ENCODE results near the gene CSF1. TPM values are rescaled to one million over a fixed set of nuclear protein-coding genes. Genes with fewer than 3 reads are reported as not detected.
"Not testable (repeated sequence)": the region's sequence is repeated elsewhere in the genome, so short reads cannot be mapped to it uniquely, and the experiment has no call there.

The CSF1 gene
- total and polyA plus RNA-seq, 9 donors = 13.1 to 57.6 (median 44.3) TPM

DNA sequence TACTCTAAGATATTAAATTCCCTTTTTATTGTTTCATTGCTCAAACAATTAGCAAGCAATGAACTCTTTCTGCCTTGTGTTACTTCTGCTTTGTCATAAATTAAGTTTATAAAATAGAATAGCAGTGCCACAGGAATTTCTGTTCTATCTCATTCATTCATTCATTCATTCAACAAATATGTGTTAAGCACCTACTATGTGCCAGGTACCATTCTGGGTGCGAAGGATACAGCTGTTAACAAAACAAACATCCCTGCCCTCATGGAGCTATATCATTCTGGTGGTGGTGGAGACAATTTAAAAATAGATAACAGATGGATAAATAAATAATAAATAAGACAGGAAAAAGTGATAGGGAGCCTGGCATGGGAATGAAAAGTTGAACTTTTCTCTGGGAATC is 39.4 kb downstream of the CSF1 start:
- TF ChIP-seq CTCF (IDR thresholded peaks at IDR 0.05) (no peak), POLR2A (IDR thresholded peaks at IDR 0.05) (no peak), EP300 (IDR thresholded peaks at IDR 0.05) (no peak)
- intact Hi-C loops (cut with DNase I) = no loop called here
- Histone ChIP-seq H3K9me3 (no peaks in the 10 kb centered on the region), H3K4me1 (ENCODE audit: insufficient read depth) (no peaks in the 10 kb centered on the region), H3K27ac (no peak overlapping the region), H3K36me3 (no peaks in the 10 kb centered on the region), H3K27me3 (no peaks in the 10 kb centered on the region), H3K4me3 (no peak overlapping the region)
- no peak for DNase-seq
- 76 to 80% (median 78%) methylated on average over 1 of the region's 1 CpG for WGBS, 3 donors

DNA sequence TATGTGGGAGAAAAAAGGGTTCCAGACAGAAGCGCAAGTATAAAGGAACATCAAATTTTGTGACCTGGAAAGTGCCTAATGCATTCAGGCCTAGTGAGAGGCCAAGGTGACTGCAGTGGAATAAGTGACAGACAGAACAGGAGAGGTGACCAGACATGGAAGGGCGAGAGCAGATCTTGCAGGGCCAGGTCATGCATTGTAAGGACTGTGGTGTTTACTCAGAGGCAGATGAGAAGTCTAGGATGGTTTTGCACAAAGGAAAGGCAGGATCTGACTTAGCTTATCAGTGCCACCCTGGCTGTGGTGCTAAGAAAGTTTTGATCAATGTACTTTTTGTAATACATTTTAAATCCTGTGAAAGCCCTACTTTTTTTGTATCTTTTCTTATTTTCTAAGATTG is 39.9 kb downstream of the CSF1 start:
- Histone ChIP-seq H3K4me3 (no peak overlapping the region), H3K4me1 (ENCODE audit: insufficient read depth) (no peaks in the 10 kb centered on the region), H3K27me3 (no peaks in the 10 kb centered on the region), H3K36me3 (no peaks in the 10 kb centered on the region), H3K9me3 (no peaks in the 10 kb centered on the region), H3K27ac (no peak overlapping the region)
- 80 to 92% (median 85%) methylated on average over 2 of the region's 2 CpGs for WGBS, 3 donors
- intact Hi-C loops (cut with DNase I) = no loop called here
- TF ChIP-seq POLR2A (IDR thresholded peaks at IDR 0.05) (no peak), EP300 (IDR thresholded peaks at IDR 0.05) (no peak), CTCF (IDR thresholded peaks at IDR 0.05) (no peak)
- no peak for DNase-seq

GRCh38 chr1:109951501-109951900 is 40.9 kb downstream of the CSF1 start:
- H3K9me3 ChIP-seq; H3K36me3 ChIP-seq; DNase-seq; H3K27me3 ChIP-seq; H3K4me3 ChIP-seq; H3K4me1 ChIP-seq (ENCODE audit: insufficient read depth); intact Hi-C loops (cut with DNase I); H3K27ac ChIP-seq: not testable (repeated sequence)
- 91 to 93% (median 92%) methylated on average over 5 of the region's 5 CpGs for whole genome bisulfite sequencing, 3 donors

DNA sequence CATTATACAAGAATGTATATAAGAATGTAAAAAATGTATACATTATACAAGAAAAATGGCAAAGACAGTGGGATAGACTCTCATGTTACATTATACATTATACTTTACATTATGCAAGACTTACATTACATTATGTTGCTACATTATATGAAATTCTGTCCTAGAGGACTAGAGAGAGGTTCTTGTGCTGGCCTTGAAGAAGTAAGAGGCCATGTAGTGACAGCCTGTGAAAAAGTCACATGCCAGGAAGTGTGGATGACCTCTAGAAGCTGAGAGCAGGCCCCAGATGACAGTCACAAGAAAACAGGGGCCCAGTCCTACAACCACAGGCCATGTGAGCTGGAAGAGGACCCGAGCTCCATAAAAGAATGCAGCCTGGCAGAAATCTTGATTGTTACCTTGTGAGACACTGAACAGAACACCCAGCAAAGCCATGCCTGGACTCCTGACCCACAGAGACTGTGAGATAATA is 43.4 kb downstream of the CSF1 start:
- TF ChIP-seq EP300 (IDR thresholded peaks at IDR 0.05) (no peak), POLR2A (IDR thresholded peaks at IDR 0.05) (no peak), CTCF (IDR thresholded peaks at IDR 0.05) (no peak)
- no peak overlapping the region for H3K27ac ChIP-seq
- H3K4me1 ChIP-seq (ENCODE audit: insufficient read depth) = no peaks in the 10 kb centered on the region
- intact Hi-C loops (cut with DNase I) = no loop called here
- no peak overlapping the region for H3K4me3 ChIP-seq
- DNase-seq = no peak
- H3K36me3 ChIP-seq = no peaks in the 10 kb centered on the region
- no peaks in the 10 kb centered on the region for H3K27me3 ChIP-seq
- WGBS, 3 donors = 42 to 63% (median 58%) methylated on average over 1 of the region's 1 CpG
- H3K9me3 ChIP-seq = no peaks in the 10 kb centered on the region

GRCh38 chr1:109959632-109959973 is 49.0 kb downstream of the CSF1 start:
- Histone ChIP-seq H3K4me1 (ENCODE audit: insufficient read depth) (peaks cover 11% of the 10 kb centered on the region), H3K4me3 (no peak overlapping the region), H3K36me3 (no peaks in the 10 kb centered on the region), H3K9me3 (no peaks in the 10 kb centered on the region), H3K27me3 (no peaks in the 10 kb centered on the region), H3K27ac (no peak overlapping the region)
- TF ChIP-seq CTCF (IDR thresholded peaks at IDR 0.05) = no peak
- TF ChIP-seq EP300 (IDR thresholded peaks at IDR 0.05) = no peak
- TF ChIP-seq POLR2A (IDR thresholded peaks at IDR 0.05) = no peak
- 4 to 7% (median 5%) methylated on average over 1 of the region's 1 CpG for WGBS, 3 donors
- no peak for DNase-seq
- intact Hi-C loops (cut with DNase I) = no loop called here

Data from ovary (tissue), 9 donors.